ENCODE measurements around the gene ATP9B. TPM values are rescaled to one million over a fixed set of nuclear protein-coding genes. Genes with fewer than 3 reads are reported as not detected.

ATP9B gene, protein sequence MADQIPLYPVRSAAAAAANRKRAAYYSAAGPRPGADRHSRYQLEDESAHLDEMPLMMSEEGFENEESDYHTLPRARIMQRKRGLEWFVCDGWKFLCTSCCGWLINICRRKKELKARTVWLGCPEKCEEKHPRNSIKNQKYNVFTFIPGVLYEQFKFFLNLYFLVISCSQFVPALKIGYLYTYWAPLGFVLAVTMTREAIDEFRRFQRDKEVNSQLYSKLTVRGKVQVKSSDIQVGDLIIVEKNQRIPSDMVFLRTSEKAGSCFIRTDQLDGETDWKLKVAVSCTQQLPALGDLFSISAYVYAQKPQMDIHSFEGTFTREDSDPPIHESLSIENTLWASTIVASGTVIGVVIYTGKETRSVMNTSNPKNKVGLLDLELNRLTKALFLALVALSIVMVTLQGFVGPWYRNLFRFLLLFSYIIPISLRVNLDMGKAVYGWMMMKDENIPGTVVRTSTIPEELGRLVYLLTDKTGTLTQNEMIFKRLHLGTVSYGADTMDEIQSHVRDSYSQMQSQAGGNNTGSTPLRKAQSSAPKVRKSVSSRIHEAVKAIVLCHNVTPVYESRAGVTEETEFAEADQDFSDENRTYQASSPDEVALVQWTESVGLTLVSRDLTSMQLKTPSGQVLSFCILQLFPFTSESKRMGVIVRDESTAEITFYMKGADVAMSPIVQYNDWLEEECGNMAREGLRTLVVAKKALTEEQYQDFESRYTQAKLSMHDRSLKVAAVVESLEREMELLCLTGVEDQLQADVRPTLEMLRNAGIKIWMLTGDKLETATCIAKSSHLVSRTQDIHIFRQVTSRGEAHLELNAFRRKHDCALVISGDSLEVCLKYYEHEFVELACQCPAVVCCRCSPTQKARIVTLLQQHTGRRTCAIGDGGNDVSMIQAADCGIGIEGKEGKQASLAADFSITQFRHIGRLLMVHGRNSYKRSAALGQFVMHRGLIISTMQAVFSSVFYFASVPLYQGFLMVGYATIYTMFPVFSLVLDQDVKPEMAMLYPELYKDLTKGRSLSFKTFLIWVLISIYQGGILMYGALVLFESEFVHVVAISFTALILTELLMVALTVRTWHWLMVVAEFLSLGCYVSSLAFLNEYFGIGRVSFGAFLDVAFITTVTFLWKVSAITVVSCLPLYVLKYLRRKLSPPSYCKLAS
- total RNA-seq: 11.2 and 18.7 TPM in 2 replicates
- polyA plus RNA-seq (2012): 10.8 TPM

DNA sequence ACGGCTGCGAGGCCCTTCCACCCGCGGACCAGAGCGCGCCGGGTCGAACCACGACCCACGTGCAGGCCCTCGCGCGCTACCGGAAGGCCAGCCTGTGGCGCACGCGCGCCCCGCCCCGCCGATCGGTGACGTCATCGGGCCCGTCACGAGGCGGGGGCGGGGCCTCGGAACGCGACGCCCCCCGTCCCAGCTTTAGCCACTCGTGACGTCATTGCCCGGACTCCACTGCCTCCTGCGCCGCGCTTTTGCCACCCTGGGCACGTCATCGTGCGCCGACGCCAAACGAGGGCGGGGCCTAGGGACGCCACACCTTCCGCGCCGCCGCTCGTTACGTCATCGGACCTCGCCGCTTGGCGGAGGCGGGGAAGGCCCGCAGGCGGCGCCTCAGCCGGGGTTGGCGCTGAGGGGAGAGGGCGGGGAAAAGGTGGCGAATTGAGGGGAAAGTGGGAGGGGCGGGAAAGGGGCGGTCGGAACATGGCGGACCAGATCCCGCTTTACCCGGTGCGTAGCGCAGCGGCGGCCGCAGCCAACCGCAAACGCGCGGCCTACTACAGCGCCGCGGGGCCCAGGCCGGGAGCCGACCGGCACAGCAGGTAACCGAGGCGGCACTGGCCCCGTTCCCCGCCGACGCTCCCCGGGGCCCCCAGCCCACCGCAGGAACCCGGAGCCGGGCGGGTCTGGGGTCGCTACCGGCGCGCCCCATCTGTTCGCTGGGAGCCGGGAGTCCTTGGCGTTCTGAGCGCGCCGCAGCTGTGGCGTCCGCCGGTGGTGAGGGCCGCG lies at the start of gene ATP9B:
ATP9B (plus strand) TSS at position 458 of the 780 bp plus-strand sequence; CDS start at position 475, 17 bp downstream.
- peak; percentile 97 for DNase-seq (ENCODE audit: low read depth)

DNA sequence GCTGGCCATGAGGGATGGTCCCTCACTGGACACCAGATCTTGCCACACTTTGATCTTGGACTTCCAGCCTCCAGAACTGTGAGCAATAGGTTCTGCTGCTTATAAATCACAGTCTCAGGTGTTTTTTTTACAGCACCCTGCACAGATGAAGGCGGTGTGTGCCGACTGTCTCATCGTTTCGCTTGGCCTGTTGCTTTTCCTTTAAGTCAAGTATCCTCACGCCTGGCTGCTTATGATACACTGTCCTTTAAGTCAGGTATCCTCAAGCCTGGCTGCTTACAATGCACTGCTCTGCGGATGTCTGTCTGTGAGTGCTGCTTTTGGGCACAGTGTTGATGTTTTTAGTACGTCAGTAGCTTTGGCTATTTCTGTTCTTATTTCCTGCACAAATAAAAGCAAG lies 49.3 kb upstream of the ATP9B start:
- no peak for DNase-seq (ENCODE audit: low read depth)

DNA sequence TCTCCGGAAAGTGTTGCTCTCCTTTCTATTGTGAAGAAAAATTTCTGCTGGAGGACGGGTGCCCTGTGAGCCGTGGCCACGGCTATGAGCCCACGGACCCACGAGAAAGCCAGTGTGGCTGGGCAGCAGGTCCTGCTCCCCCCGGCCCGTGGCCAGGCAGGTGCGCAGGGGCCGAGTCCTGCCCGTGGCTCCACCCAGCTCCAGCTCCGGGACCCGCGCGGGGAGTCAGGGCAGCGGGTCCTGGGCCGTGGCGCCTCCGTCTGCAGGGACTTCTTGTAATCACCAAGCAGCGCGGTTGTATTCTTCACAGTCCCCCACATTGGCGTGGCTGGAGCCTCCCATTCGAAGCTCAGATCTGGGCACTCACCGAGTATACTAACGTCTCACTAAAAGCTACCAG lies 46.6 kb upstream of the ATP9B start:
- no peak for DNase-seq (ENCODE audit: low read depth)

DNA sequence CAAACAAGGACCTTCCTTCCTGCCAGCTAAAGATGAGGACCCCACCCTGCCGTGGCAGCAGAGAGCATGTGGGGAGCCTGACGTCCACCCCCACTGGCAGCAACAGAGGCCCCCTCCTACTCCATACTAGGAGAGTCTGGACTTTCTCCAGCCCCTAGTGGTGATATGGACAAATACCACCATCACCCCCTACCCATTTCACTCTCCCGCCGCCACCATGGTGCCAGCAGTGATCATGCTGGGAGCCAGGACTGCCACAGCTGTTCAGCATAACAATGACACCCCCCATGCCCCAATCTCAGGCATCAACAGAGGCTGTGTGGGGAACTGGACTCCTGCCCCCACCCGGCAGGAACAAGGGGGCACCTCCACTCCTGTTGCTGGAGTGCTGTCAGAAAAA lies 42.7 kb upstream of the ATP9B start:
- no peak for DNase-seq (ENCODE audit: low read depth)

DNA sequence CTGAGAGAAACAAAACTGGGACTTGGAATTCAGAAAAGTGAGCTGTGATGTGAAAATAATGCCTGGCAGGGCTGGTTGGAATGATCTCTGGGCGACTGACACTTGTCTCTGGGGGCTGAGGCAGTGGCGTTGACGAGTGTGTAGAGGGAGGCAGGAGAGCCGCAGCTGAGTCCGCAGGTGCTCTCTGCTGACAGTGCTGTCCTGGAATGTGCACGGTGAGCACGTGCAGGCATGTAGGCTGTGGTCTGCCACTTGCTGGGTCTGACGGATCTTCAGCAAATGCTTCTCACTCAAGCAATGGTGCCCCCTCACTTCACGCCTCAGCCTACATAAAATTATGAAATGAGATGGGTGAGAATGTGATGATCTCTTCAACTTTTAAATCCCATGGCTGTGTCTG lies 38.5 kb upstream of the ATP9B start:
- peak; percentile 60 for DNase-seq (ENCODE audit: low read depth)

DNA sequence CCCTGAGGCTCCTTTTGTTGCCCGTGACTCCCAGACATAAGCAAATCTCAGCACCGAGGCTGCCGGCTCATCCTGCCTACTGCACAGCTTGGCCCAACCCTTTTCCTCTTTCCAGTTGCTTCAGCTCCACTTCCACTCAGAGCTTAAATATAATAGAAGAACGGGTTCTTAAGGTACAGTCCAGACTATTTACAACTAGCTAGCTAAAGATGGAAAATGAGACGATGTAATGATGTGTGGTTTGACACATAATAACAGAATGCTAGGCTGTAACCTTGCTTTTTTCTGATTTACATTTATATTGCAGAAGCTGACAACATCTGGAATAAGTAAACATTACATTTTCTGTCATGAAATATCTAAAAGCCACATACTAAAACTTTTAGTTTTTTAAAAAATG lies 26.9 kb upstream of the ATP9B start:
- no peak for DNase-seq (ENCODE audit: low read depth)

DNA sequence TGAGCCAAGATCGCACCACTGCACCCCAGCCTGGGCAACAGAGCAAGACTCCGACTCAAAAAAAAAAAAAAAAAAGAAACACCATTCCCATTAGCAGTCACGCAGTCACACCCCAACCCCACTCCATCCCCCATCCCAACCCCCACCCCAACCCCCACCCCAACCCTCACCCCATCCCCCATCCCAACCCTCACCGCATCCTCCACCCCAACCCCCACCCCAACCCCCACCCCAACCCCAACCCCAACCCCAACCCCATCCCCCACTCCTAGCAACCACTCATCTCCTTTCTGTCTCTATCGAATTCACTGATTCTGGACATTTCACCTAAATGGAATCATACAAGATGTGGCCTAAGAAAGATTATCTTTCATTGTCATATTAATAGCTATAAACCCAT lies 25.9 kb upstream of the ATP9B start:
- DNase-seq (ENCODE audit: low read depth): no peak

DNA sequence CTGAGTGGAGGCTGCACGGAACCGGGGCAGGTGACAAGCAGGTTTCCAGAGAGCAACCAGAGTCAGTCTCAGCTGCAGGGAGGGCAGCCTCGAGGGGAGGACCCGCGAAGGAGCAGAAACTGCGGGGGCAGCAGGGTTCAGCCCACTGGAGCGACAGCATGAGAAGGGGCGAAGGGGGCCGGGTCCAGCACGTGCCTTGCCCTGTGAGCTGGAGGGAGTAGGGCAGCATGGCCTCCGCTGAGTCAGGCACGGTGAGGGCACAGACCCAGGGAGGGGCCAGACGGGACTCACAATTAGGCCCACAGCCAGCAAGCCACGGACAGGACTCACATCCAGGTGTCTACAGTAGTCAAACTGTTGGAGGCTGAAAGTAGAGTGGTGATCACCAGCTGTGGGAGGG lies 22.7 kb upstream of the ATP9B start:
- DNase-seq (ENCODE audit: low read depth): no peak

DNA sequence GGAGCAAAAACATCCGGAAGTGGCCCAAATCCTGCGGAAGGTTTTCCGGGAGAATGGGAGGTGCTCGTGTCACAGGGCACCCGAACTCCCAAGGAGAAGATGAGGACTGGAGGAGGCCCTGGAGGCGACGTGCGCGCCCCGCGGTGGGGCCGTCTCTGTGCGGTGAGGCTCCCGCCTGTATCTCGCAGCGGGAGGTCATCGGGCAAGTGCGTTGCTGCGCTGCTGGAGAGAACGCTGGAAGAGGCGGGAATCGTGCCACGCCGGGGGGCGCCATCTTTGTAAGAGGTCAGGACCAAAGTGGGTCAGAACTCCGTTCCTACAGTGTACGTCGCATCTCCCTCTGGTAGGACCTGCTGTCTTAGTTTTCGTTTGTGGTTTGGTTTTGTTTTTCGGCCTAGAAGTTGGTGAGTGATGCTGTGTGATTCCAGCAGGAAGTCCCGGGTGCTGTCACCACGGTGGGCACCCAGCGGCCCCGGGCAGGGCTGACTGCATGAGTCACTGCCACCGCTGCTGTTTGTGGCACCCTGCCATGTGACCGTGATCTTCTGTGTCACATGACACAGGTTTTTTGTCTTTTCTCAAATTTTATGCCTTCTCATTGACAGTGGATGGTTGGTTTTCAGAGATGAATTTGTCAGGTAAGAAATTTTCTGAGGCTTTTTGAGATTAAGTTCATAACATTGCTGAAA lies 21.5 kb upstream of the ATP9B start:
- no peak for DNase-seq (ENCODE audit: low read depth)

DNA sequence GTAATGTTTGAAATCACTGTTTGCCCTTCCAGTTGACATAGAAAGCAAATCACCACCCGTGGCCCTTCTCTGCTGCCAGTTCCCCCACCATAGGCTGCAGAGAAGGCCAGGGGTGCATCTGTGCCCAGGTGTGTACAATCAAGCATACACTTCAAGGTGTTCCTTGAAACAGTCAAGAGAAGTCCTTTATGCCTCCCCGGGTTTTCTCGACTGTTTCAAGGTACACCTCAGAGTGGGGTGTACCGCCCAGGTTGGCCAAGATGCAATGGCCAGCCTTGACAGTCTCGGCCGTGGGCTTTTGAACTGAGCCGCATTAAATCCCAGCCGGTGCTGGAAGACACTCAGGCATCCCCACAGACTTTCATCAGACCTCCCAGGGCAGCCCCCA lies 21.0 kb upstream of the ATP9B start:
- DNase-seq (ENCODE audit: low read depth): no peak

DNA sequence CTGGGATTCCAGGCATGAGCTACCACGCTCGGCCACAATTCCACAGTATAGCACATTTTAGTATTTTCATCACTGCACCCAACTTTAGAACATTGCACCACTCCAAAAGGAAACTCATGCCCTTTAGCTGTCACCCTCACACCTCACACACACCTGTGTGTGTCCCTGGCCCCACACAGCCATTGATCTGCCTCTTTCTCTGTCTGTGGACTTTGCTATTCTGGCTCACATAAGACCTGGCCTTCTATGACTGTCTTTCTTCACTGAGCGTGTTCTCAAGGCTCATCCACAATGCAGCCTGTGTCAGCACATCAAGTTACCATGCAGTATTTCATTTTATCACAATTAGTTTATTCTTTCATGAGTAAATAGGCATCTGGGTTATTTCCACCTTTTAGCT lies 19.7 kb upstream of the ATP9B start:
- DNase-seq (ENCODE audit: low read depth): no peak

DNA sequence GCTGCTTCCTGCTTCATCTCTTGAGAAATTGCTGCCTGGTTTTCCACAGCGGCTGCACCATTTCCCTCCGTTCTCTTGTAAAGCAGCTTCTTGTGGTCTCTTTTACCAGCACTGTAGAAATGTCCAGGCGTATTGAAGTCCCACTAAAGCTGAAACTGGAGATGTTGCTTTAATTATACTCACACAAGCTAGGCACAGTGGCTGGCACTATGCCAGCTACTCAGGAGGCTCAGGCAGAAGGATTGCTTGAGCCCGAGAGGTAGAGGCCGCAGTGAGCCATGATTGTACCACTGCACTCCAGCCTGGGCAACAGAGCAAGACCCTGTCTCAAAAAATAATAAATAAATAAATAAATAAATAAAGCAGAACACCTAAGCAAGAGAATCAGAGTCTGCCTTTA lies 19.2 kb upstream of the ATP9B start:
- DNase-seq (ENCODE audit: low read depth): no peak

DNA sequence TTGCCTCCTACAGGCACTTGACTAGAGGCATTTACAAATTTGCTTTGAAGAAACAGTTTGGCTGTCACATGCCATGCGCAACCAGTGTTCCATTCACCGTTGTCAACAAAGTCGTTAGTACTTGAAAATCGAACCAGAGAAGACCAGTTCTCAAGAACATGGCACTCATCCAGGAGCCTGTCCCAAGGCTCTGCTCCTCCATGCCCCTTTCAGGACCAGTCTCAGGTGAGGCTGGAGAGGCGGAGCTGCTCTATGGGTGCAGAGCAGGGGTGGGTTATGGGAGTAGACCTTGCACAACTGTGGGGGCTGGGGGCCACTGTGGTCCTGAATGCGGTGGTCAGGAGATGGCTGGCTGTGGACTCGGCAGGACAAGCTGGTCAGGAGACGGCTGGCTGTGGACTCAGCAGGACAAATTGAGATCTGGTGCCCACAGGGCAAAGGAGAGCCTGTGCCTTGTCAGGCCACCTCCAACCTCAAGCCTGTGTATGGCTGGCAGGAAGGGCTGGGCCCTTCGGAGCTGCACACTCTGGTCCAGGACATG lies 12.3 kb upstream of the ATP9B start:
- DNase-seq (ENCODE audit: low read depth): no peak

DNA sequence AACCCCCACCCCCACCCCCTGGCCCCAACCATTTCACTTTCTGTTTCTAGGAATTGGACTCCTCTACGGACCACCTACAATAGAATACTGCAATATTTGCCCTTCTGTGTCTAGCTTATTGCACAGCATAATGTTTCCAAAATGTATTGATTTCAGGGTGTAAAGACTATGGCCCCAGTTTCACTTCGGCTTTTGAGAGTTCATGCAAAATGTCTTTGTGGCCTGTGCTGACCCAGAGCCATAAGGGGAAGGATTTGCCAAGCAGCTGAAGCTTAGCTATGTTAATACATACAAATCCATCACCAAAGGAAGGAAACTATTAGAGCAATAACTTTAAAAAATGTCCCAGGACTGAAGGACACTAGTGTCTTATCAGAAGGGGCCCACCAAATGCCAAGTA lies 11.2 kb upstream of the ATP9B start:
- DNase-seq (ENCODE audit: low read depth): no peak

DNA sequence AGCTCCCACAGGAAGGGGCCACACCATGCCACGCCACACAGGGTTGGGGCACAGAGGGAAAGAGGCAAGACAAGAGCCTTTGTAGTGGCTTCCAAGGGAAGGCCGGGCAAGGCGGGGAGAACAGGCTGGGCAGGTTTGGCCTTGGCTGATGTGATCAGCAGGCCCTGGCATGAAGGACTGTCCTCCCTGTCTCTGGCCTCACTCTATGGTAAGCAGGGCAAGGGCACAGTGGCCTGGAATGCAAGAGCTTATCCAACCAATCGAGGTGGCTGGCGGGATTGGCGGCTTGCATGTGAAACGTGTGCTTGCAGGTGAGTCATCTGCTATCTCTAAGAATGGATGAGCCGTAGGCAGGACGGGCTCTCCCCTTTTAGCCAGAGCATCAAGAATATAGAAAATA lies 6.4 kb upstream of the ATP9B start:
- DNase-seq (ENCODE audit: low read depth): no peak

DNA sequence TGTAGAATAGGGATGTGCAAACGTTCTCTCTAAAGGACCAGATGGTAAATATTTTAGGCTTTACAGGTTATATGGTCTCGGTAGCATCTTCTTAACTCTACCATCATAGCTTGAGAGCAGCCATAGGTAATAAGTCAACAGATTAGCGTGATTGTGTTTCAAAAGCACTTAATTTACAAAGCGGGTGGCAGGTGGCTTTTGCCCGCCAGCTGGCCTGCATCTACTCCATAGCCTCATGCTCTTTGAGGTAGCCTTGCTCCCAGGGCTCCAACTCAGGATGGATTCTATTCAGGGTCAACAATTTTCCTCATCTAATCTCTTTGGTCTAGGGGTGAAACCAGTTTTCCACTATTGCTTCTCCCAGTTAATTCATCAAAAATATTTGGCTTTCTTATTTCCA lies 5.0 kb upstream of the ATP9B start:
- DNase-seq (ENCODE audit: low read depth): no peak

DNA sequence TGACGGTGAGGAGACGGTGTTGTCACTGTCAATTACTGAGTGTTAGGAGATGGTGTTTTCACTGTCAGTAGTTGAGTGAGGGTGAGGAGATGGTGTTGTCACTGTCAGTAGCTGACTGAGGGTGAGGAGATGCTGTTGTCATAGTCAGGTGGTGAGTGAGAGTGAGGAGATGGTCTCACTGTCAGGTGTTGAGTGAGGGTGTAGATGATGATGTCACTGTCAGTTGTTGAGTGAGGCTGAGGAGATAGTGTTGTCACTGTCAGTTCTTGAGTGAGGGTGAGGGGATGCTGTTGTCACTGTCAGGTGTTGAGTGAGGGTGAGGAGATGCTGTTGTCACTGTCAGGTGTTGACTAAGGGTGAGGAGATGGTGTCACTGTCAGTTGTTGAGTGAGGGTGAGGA lies 3.4 kb upstream of the ATP9B start:
- no peak for DNase-seq (ENCODE audit: low read depth)

DNA sequence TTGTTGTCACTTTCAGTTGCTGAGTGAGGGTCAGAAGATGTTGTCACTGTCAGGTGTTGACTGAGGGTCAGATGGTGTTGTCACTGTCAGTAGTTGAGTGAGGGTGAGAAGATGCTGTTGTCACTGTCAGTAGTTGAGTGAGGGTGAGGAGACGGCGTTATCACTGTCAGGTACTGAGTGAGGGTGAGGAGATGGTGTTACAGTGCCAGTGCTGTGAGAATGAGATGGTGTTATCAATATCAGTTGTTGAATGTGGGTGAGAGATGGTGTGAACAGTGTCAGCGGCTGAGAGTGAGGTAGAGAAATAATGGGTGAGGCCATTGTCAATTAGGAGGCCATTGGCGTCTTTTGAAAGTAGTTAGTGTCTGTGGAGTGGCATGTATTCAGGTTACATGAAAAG lies 1.6 kb upstream of the ATP9B start:
- no peak for DNase-seq (ENCODE audit: low read depth)

DNA sequence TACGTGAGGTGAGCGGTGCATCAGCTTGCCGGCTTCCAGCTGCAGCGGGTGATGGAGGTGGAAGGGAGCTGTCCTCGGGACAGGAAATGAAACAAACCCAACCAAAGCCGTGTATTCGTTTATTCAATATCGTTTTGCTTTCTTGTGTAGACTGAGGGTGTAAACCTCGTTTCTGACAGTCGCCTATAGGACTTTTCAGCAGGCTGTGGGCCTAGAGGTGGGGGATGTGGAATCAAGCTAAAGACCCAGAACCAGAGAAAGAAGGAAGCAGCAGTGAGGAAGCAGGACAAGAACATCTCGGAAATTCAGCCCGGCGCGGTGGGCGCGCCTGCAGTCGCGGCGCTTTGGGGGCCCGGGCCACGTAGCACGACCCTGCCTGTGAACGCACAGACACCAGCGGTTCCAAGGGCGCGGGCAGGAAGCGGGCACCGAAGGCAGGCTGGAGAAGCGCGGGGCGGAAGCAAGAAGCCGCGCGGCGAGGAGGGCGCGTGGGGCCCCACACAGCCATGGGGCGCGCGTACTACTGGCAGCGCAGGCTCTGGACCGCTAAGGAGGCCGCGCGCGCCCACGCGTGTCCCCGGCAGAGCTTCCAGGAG lies 755 bp upstream of the ATP9B start:
- no peak for DNase-seq (ENCODE audit: low read depth)

DNA sequence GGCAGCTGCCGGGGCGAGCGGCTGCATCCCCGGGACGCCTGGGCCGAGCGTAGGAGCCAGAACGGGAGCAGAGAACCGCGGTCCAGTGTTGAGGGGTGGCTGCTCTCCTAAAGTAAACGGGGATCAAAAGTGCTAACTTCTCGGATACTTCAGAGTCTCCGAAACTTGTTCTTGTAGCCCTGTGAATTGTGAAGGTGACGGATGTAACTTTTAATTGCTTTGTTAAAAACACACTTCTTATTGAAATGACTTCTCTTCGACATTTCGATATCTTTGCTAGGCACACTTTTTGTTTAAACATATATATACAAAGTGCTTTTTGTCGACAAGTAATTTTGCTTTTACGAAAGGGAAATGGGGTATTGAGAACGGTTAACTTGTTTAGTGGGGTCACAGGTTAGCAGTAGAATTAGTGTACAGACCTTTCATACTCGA lies 540 bp downstream of the ATP9B start:
- no peak for DNase-seq (ENCODE audit: low read depth)
